ENCODE measurements around the gene ADSS2.

The ADSS2 gene

GRCh38 chr1:244445320-244446181 lies 6.2 kb downstream of the ADSS2 start:
- DNase-seq, result no peak

GRCh38 chr1:244444854-244445253 lies 6.9 kb downstream of the ADSS2 start:
- DNase-seq, result no peak

DNA sequence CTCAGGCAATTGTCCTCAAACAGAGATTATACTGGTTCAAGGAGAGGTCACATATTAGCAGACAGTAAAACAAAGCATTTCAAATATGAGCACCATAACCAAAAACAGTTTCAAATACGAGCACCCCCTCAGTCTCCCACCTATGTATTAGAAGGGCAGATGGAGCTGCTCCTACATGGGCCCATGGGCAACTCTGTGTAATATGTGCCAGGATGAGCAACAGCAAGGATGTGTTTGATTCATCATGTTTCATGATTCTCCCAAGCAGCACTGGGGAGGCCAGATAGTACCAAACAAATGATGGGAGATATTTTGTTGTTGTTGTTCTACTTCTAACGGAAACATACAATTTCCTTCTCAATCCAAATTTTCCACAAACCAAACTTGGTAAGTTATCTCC lies 8.9 kb downstream of the ADSS2 start:
- DNase-seq, result no peak

DNA sequence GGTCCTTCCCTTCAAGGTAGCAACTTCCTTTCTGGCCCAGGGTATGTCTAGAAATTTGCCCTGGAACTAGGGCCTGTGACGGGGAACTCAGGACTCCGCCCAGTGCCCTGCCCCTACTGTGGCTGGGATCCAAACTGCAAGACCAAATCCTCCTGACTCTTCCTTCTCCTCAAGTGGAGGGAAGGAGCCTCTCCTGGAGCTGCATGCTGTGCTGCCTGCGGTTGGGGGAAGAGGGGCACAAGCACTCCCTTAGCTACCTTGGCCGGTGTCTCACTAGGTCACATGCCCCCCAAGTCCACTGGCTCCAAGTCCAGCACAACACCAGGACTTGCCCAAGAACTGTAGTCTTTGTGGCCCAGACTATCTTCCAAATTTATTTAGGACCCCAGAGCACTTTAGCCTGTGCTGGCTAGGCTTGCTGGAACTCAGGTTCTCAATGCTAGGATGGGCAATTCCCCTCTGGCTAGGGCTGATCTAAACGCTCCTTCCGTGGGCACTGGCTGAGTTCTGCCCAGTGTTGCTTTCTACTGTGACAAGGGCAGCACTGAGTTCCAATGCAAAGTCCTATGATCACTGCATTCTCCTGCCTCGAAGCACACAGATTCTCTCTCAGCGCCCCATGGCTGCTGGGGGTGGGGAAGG lies 12.2 kb downstream of the ADSS2 start:
- no peak for DNase-seq

- DNase-seq, result no peak
These were observed 14.6 kb downstream of the ADSS2 start for GRCh38 chr1:244437086-244437468.

GRCh38 chr1:244436336-244437085 lies 15.2 kb downstream of the ADSS2 start:
- no peak for DNase-seq

DNA sequence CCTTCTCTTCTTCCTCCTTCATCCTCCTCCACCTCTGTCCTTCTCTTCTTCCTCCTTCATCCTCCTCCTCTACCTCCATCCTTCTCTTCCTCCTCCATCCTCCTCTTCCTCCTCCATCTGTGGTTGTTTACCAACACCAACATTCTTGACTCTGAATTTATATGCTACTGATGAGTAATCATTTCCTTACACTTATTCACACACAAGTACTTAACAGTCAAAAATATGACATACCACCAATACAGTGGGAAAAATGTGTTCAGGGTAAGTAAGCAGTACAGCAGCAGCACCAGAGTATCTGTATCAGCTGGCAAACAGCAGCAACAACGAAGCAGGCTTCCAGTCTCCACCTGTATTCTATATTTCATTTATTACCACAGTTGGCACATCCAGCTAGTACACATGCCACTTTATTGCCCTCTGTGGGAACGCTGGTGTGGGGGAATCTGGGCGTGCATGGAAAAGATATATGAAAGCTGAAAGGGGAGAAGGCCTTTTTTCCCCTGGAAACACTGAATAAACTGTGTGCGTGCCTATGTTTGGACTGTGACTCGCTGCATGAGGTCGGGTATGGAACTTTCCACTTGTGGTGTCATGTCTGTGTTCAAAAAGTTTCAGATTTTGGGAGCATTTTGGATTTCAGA lies 16.0 kb downstream of the ADSS2 start:
- DNase-seq, result no peak

GRCh38 chr1:244431166-244431565 lies 20.5 kb downstream of the ADSS2 start:
- no peak for DNase-seq

DNA sequence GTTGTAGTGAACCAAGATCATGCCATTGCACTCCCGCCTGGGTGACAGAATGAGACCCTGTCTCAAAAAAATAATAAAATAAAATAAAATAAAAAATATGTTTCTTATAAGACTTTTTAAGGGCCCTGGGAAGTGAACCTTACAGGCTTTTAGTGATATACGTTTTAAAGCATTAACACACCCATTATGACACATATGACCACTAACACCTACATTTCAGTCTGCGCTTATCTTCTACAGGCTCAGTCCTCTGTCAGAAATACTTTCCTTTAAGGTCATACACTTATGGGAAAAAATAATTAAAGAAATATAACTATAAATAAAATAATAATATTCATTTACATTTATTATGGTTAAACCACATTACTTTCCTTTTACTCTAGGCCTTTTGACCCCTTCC lies 21.9 kb downstream of the ADSS2 start:
- no peak for DNase-seq

- DNase-seq, result no peak
These were observed 24.1 kb downstream of the ADSS2 start for GRCh38 chr1:244427647-244428046.

- DNase-seq, result no peak
These were observed 26.9 kb downstream of the ADSS2 start for GRCh38 chr1:244424649-244425334.

- DNase-seq, result no peak
These were observed 29.5 kb downstream of the ADSS2 start for GRCh38 chr1:244422174-244422573.

- no peak for DNase-seq
These were observed 32.7 kb downstream of the ADSS2 start for GRCh38 chr1:244419024-244419423.

GRCh38 chr1:244414543-244414942 lies 37.2 kb downstream of the ADSS2 start:
- DNase-seq, result no peak

DNA sequence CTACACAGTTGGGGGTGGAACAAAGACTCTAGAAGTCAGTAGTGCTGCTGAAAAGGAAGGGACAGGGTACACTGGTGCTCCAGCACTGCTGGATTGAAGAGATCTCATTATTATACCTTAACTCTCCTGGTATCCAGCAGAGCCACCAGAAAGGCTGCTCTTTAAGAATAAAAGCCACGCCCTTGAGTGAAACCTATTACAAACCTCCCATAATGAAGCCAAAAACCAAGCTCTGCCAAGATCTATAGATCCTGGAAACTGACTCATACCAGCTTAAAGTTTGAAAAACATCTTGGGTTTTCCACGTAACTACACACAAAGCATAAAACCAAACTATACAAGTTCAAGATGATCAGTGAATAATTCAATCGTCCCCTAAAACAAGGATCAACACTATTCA lies 38.0 kb downstream of the ADSS2 start:
- DNase-seq, result no peak

DNA sequence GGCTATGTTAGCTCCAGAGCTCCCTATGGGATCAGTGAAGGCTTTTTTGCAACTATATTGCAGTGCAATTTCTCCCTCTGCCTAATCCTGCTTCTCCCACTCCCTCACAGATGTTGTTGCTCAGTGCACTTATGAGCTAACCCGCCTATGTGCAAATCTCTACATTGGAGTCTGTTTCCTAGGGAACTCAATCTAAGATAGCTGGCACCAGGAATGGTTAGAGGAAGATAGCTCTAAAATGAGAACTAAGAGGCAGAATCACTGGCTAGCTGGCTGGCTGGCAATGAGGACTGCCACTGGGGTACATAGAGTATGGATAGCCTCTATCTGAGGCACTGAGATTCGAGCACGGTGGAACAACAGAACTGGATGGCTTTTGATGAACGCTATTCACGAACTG lies 39.5 kb downstream of the ADSS2 start:
- DNase-seq, result no peak

GRCh38 chr1:244409701-244410100 lies 42.0 kb downstream of the ADSS2 start:
- no peak for DNase-seq

DNA sequence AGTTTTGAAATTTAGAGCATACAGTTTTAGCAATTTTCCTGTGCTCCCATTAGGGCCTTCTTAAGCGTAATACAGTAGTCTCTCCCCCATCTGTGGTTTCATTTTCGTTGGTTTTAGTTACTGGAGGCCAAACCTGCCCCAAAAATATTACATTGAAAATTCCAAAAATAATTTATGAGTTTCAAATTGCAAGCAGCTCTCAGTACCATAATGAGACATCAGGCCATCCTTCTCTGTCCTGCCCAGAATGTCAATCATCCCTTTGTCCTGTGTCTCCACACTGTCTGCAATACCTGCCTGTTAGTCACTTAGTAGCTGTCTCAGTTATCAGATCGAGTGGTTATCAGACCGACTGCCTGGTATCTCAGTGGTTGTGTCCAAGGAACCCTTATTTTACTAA lies 45.4 kb downstream of the ADSS2 start:
- no peak for DNase-seq

GRCh38 chr1:244405856-244406255 lies 45.9 kb downstream of the ADSS2 start:
- no peak for DNase-seq

GRCh38 chr1:244403431-244403830 lies 48.3 kb downstream of the ADSS2 start:
- DNase-seq, result no peak

DNA sequence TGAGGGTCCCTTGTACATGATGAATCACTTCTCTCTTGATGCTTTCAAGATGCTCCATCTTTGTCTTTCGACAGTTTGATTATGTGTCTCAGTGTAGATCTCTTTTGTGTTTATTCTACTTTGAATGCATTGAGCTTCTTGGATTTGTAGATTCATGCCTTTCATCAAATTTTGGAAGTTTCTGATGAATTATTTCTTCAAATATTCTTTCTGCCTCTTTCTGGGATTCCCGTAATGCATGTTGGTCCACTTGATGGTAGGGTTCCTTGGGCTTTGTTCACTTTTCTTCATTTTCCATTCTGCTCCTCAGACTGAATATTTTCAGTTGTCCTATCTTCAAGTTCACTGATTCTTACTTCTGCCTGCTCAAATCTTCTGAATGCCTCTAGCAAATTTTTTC lies 50.7 kb downstream of the ADSS2 start:
- DNase-seq, result no peak

- no peak for DNase-seq
These were observed 54.6 kb downstream of the ADSS2 start for GRCh38 chr1:244397131-244397530.

- DNase-seq, result no peak
These were observed 55.7 kb downstream of the ADSS2 start for GRCh38 chr1:244395965-244396364.

Measured in NCI-H2029 treated with DMSO at 0.1 percent for 48 hours (cell line).